Measurements from ENCODE around the gene TSSC4. TPM values are rescaled to one million over a fixed set of nuclear protein-coding genes. Genes with fewer than 3 reads are reported as not detected.

The TSSC4 gene
- polyA plus RNA-seq, 3 donors = 28.1 to 74.6 (median 52.0) TPM

GRCh38 chr11:2352420-2352819, 48.1 kb upstream of the TSSC4 start:
- Histone ChIP-seq H2AFZ (ENCODE audit: insufficient read depth, low read depth, low read length, poor library complexity, severe bottlenecking) (no peak overlapping the region), H3K9me3 (replicated peaks in 1 of 2; ENCODE audit: control insufficient read depth in 1 of 2, insufficient read depth in 1 of 2, low read length in 2 of 2) (peaks cover 0 to 6% of the 10 kb centered on the region in 2 donors), H3K4me2 (replicated peaks; ENCODE audit: extremely low read depth, low read length, poor library complexity, severe bottlenecking) (no peak overlapping the region), H4K20me1 (ENCODE audit: insufficient read depth, low read length) (no peaks in the 10 kb centered on the region), H3K4me3 (replicated peaks in 1 of 3; ENCODE audit: low read depth in 2 of 3, low read length in 3 of 3) (no peak overlapping the region), H3K27ac (ENCODE audit: low read depth in 1 of 2, low read length in 2 of 2) (no peak overlapping the region), H3K27me3 (ENCODE audit: control insufficient read depth in 2 of 2, insufficient read depth in 2 of 2, low read length in 2 of 2) (no peaks in the 10 kb centered on the region), H3K4me1 (ENCODE audit: control insufficient read depth in 1 of 2, insufficient read depth in 2 of 2, low read length in 2 of 2) (no peaks in the 10 kb centered on the region), H3K79me2 (ENCODE audit: insufficient read depth, low read length) (no peaks in the 10 kb centered on the region), H3K36me3 (replicated peaks in 1 of 2; ENCODE audit: control insufficient read depth in 1 of 2, insufficient read depth in 2 of 2, low read length in 2 of 2) (no peaks in the 10 kb centered on the region), H3K9ac (ENCODE audit: insufficient read depth, low read length, poor library complexity, severe bottlenecking) (no peak overlapping the region)
- intact Hi-C loops (cut with micrococcal nuclease) = loop anchor here in 1 of 2 donors (10.0 kb wide), 1 partner anchor 62 kb away; no protein-coding TSS in a partner anchor
- H3K27me3 Mint-ChIP-seq (ENCODE audit: low read depth in 3 of 3) = peaks cover 12 to 37% (median 25%) of the 10 kb centered on the region in 3 donors
- no peaks in the 10 kb centered on the region for H3K36me3 Mint-ChIP-seq
- H3K9me3 Mint-ChIP-seq = peaks cover 0 to 17% (median 11%) of the 10 kb centered on the region in 7 donors
- H3K4me1 Mint-ChIP-seq = no peaks in the 10 kb centered on the region
- no peak overlapping the region for H3K27ac Mint-ChIP-seq
- DNase-seq = no peak
- no peak for TF ChIP-seq CTCF (IDR thresholded peaks at IDR 0.05)
- 100% methylated on average over 3 of the region's 4 CpGs for WGBS (ENCODE audit: insufficient coverage)
- no peak overlapping the region for H3K4me3 Mint-ChIP-seq

GRCh38 chr11:2355000-2355644, 45.4 kb upstream of the TSSC4 start:
- 87% methylated on average over 4 of the region's 7 CpGs for WGBS (ENCODE audit: insufficient coverage)
- no peaks in the 10 kb centered on the region for H3K36me3 Mint-ChIP-seq
- H3K27ac ChIP-seq (ENCODE audit: low read depth in 1 of 2, low read length in 2 of 2) = no peak overlapping the region
- H3K36me3 ChIP-seq (replicated peaks in 1 of 2; ENCODE audit: control insufficient read depth in 1 of 2, insufficient read depth in 2 of 2, low read length in 2 of 2) = no peaks in the 10 kb centered on the region
- no peak overlapping the region for H3K4me3 ChIP-seq (replicated peaks in 1 of 3; ENCODE audit: low read depth in 2 of 3, low read length in 3 of 3)
- H3K4me2 ChIP-seq (replicated peaks; ENCODE audit: extremely low read depth, low read length, poor library complexity, severe bottlenecking) = no peak overlapping the region
- no peak overlapping the region for H2AFZ ChIP-seq (ENCODE audit: insufficient read depth, low read depth, low read length, poor library complexity, severe bottlenecking)
- intact Hi-C loops (cut with micrococcal nuclease) = loop anchor here in 1 of 2 donors (10.0 kb wide), 1 partner anchor 60 kb away; no protein-coding TSS in a partner anchor
- no peak for DNase-seq
- H4K20me1 ChIP-seq (ENCODE audit: insufficient read depth, low read length) = no peaks in the 10 kb centered on the region
- H3K4me1 Mint-ChIP-seq = no peaks in the 10 kb centered on the region
- H3K4me3 Mint-ChIP-seq = no peak overlapping the region
- H3K9me3 Mint-ChIP-seq = peaks cover 0 to 2% (median 0%) of the 10 kb centered on the region in 7 donors
- H3K27me3 Mint-ChIP-seq (ENCODE audit: low read depth in 3 of 3) = peaks cover 5 to 23% (median 18%) of the 10 kb centered on the region in 3 donors
- no peaks in the 10 kb centered on the region for H3K79me2 ChIP-seq (ENCODE audit: insufficient read depth, low read length)
- no peaks in the 10 kb centered on the region for H3K4me1 ChIP-seq (ENCODE audit: control insufficient read depth in 1 of 2, insufficient read depth in 2 of 2, low read length in 2 of 2)
- TF ChIP-seq CTCF (IDR thresholded peaks at IDR 0.05) = no peak
- no peaks in the 10 kb centered on the region for H3K9me3 ChIP-seq (replicated peaks in 1 of 2; ENCODE audit: control insufficient read depth in 1 of 2, insufficient read depth in 1 of 2, low read length in 2 of 2)
- no peak overlapping the region for H3K27ac Mint-ChIP-seq
- no peaks in the 10 kb centered on the region for H3K27me3 ChIP-seq (ENCODE audit: control insufficient read depth in 2 of 2, insufficient read depth in 2 of 2, low read length in 2 of 2)
- no peak overlapping the region for H3K9ac ChIP-seq (ENCODE audit: insufficient read depth, low read length, poor library complexity, severe bottlenecking)
